H1 (cell line): Measurements from ENCODE around the gene POU2F2. TPM values are rescaled to one million over a fixed set of nuclear protein-coding genes. Genes with fewer than 3 reads are reported as not detected.
A peak's percentile ranks its signal among the peaks of the same experiment; 100 is the strongest.

Experiments
- CTCF ChIA-PET: fragments of 300-600 bp; sonication (Branson Sonifier 250); formaldehyde crosslinking; loops from one replicate; lab custom pipeline; 2021; ENCODE audit not compliant: partially characterized antibody; lab: Charles Lee
- POLR2A ChIA-PET: fragments of 300-600 bp; sonication (Branson Sonifier 250); formaldehyde crosslinking; loops from one replicate; lab custom pipeline; 2021; ENCODE audit warnings: inconsistent platforms; ENCODE audit not compliant: partially characterized antibody; lab: Charles Lee
- DNase-seq, 2 experiments: peaks; one replicate each; pipeline versions ENCODE4 v3.0.0 to v3.0.0-alpha.2; 2010 to 2022; ENCODE audit warnings: low spot score in 2 of 2, low read depth in 1 of 2, mixed read lengths in 1 of 2
- FAIRE-seq: peaks from 2 replicates; lab custom pipeline; 2011; peaks lifted over from hg19 to GRCh38; lab: Jason Lieb, UNC
- H2AFZ ChIP-seq: 2 replicates; pipeline ENCODE4 v1.8.1; 2012; ENCODE audit warnings: low read length, inconsistent platforms
- H2AK5ac ChIP-seq: 2 replicates; pipeline ENCODE4 v1.6.1; 2013; ENCODE audit warnings: low read depth, low read length
- H2BK120ac ChIP-seq: replicated peaks from 2 replicates; pipeline ENCODE3; 2013; ENCODE audit warnings: low read depth, low read length, inconsistent platforms
- H2BK12ac ChIP-seq: 2 replicates; pipeline ENCODE4 v1.6.1; 2013; ENCODE audit warnings: low read depth, low read length
- H2BK15ac ChIP-seq: 2 replicates; pipeline ENCODE4 v1.6.1; 2013; ENCODE audit warnings: low read length
- H2BK20ac ChIP-seq: 2 replicates; pipeline ENCODE4 v1.6.1; 2013; ENCODE audit warnings: low read length
- H2BK5ac ChIP-seq: 2 replicates; pipeline ENCODE4 v1.6.1; 2013; ENCODE audit warnings: low read depth, low read length
- H3K14ac ChIP-seq: 2 replicates; pipeline ENCODE4 v1.6.1; 2013; ENCODE audit warnings: inconsistent platforms; ENCODE audit not compliant: insufficient read length
- H3K18ac ChIP-seq: 2 replicates; pipeline ENCODE4 v1.6.1; 2013; ENCODE audit warnings: low read length; ENCODE audit errors: extremely low read depth
- H3K23ac ChIP-seq: 2 replicates; pipeline ENCODE4 v1.6.1; 2013; ENCODE audit warnings: inconsistent platforms; ENCODE audit not compliant: insufficient read length
- H3K23me2 ChIP-seq: 2 replicates; pipeline ENCODE4 v1.6.1; 2013; ENCODE audit warnings: low read depth, low read length
- H3K27ac ChIP-seq: 2 replicates; pipeline ENCODE4 v1.6.1; 2011; ENCODE audit warnings: low read depth, low read length, inconsistent platforms
- H3K27me3 ChIP-seq, 4 experiments: replicated peaks in 1 of 4; 1 replicate in 1 of 4; 2 replicates in 3 of 4; pipeline versions ENCODE4 v1.6.1 to v1.8.1; 2011 to 2013; ENCODE audit warnings: low read length in 3 of 4, mild to moderate bottlenecking in 3 of 4, inconsistent platforms in 2 of 4, mixed read lengths in 2 of 4, moderate library complexity in 1 of 4; ENCODE audit not compliant: control insufficient read depth in 3 of 4, insufficient read depth in 3 of 4; ENCODE audit errors: extremely low read depth in 1 of 4
- H3K36me3 ChIP-seq, 4 experiments: 2 replicates each; pipeline versions ENCODE4 v1.6.1 to v1.8.1; 2011 to 2013; ENCODE audit warnings: mild to moderate bottlenecking in 4 of 4, low read length in 3 of 4, moderate library complexity in 2 of 4, control low read depth in 1 of 4, inconsistent platforms in 1 of 4; ENCODE audit not compliant: insufficient read depth in 4 of 4, control insufficient read depth in 2 of 4
- H3K4ac ChIP-seq: replicated peaks from 2 replicates; pipeline ENCODE3; 2013; ENCODE audit warnings: low read length, low read depth, mixed read lengths, inconsistent platforms; ENCODE audit not compliant: insufficient read length
- H3K4me1 ChIP-seq, 4 experiments: replicated peaks in 1 of 4; 1 replicate in 1 of 4; 2 replicates in 3 of 4; pipeline versions ENCODE4 v1.6.1 to v1.8.1; 2011 to 2013; ENCODE audit warnings: low read length in 3 of 4, inconsistent platforms in 2 of 4, mixed read lengths in 1 of 4; ENCODE audit not compliant: insufficient read depth in 4 of 4, control insufficient read depth in 3 of 4
- H3K4me2 ChIP-seq, 2 experiments: 2 replicates each; pipeline versions ENCODE4 v1.6.1 to v1.8.1; 2011 to 2013; ENCODE audit warnings: low read depth in 2 of 2, low read length in 2 of 2, control low read depth in 1 of 2, inconsistent platforms in 1 of 2, mild to moderate bottlenecking in 1 of 2; ENCODE audit not compliant: insufficient read depth in 1 of 2
- H3K4me3 ChIP-seq, 4 experiments: fragments of 200-600, 300-600 bp in 1 of 4; sonication (generic), shearing (Covaris generic), sonication (Bioruptor Twin) in 1 of 4; 2 replicates each; pipeline versions ENCODE4 v1.5.1 to v1.8.1; 2011 to 2016; ENCODE audit warnings: low read length in 4 of 4, low read depth in 3 of 4, control low read depth in 2 of 4, inconsistent platforms in 2 of 4, mild to moderate bottlenecking in 2 of 4, mixed read lengths in 1 of 4, moderate library complexity in 1 of 4; ENCODE audit not compliant: insufficient read depth in 2 of 4; ENCODE audit errors: extremely low read depth in 1 of 4
- H3K56ac ChIP-seq: replicated peaks from 2 replicates; pipeline ENCODE3; 2013; ENCODE audit warnings: low read depth, mild to moderate bottlenecking, mixed read lengths, low read length, inconsistent platforms; ENCODE audit not compliant: insufficient read length
- H3K79me1 ChIP-seq: 2 replicates; pipeline ENCODE4 v1.6.1; 2013; ENCODE audit warnings: low read depth, low read length, control low read depth
- H3K79me2 ChIP-seq, 2 experiments: 2 replicates each; pipeline versions ENCODE4 v1.6.1 to v1.8.1; 2012 to 2013; ENCODE audit warnings: low read length in 2 of 2, mild to moderate bottlenecking in 2 of 2, inconsistent platforms in 1 of 2; ENCODE audit not compliant: insufficient read depth in 2 of 2, control insufficient read depth in 1 of 2
- H3K9ac ChIP-seq, 4 experiments: replicated peaks in 1 of 4; 1 replicate in 1 of 4; 2 replicates in 3 of 4; pipeline versions ENCODE4 v1.6.1 to v1.8.1; 2011 to 2013; ENCODE audit warnings: low read depth in 3 of 4, low read length in 3 of 4, control low read depth in 2 of 4, mild to moderate bottlenecking in 2 of 4, moderate library complexity in 2 of 4, inconsistent platforms in 1 of 4; ENCODE audit errors: extremely low read depth in 1 of 4
- H3K9me3 ChIP-seq, 2 experiments: 2 replicates each; pipeline versions ENCODE4 v1.6.1 to v1.8.1; 2012 to 2013; ENCODE audit warnings: mild to moderate bottlenecking in 2 of 2, moderate library complexity in 2 of 2, control low read depth in 1 of 2, inconsistent platforms in 1 of 2, low read depth in 1 of 2, low read length in 1 of 2, mixed read lengths in 1 of 2; ENCODE audit not compliant: insufficient read depth in 2 of 2
- H4K20me1 ChIP-seq, 2 experiments: replicated peaks in 1 of 2; 2 replicates each; pipeline versions ENCODE3 to v1.8.1; 2011 to 2013; ENCODE audit warnings: inconsistent platforms in 2 of 2, low read length in 2 of 2, mild to moderate bottlenecking in 1 of 2; ENCODE audit not compliant: insufficient read depth in 2 of 2, control insufficient read depth in 1 of 2
- H4K5ac ChIP-seq: 2 replicates; pipeline ENCODE4 v1.6.1; 2013; ENCODE audit warnings: low read length, low read depth, mixed read lengths, inconsistent platforms; ENCODE audit not compliant: insufficient read length
- H4K8ac ChIP-seq: 2 replicates; pipeline ENCODE4 v1.8.0; 2013; ENCODE audit warnings: mild to moderate bottlenecking, moderate library complexity, low read length, inconsistent platforms; ENCODE audit not compliant: insufficient read depth; ENCODE audit errors: extremely low read depth
- H4K91ac ChIP-seq: replicated peaks from 2 replicates; pipeline ENCODE3; 2013; ENCODE audit warnings: low read length, mixed read lengths, inconsistent platforms; ENCODE audit not compliant: insufficient read length
- ATF2 ChIP-seq: IDR thresholded peaks from 2 replicates; pipeline ENCODE4 v1.6.1; 2012; ENCODE audit warnings: low read length, inconsistent platforms
- ATF3 ChIP-seq: IDR thresholded peaks from 2 replicates; pipeline ENCODE4 v1.6.1; 2011; ENCODE audit warnings: low read depth, mild to moderate bottlenecking, low read length; ENCODE audit not compliant: insufficient read depth
- EP300 ChIP-seq, 2 experiments: IDR thresholded peaks; 1 replicate in 1 of 2; 2 replicates in 1 of 2; pipeline ENCODE4 v1.6.1; 2011 to 2012; ENCODE audit warnings: low read depth in 2 of 2, low read length in 2 of 2, mild to moderate bottlenecking in 2 of 2, borderline replicate concordance in 1 of 2, inconsistent platforms in 1 of 2, moderate library complexity in 1 of 2
- JUND ChIP-seq: IDR thresholded peaks from 2 replicates; pipeline ENCODE4 v1.6.1; 2011; ENCODE audit warnings: mild to moderate bottlenecking, improper control_type of control experiment, low read length
- POU5F1 ChIP-seq: IDR thresholded peaks from 2 replicates; pipeline ENCODE4 v1.6.1; 2011; ENCODE audit warnings: low read depth, mild to moderate bottlenecking, low read length, moderate library complexity
- RBBP5 ChIP-seq: IDR thresholded peaks from 2 replicates; pipeline ENCODE4 v1.7.1; 2012; ENCODE audit warnings: low read depth, mild to moderate bottlenecking, inconsistent platforms, low read length, moderate library complexity, borderline replicate concordance
- RFX5 ChIP-seq: IDR thresholded peaks from 2 replicates; pipeline ENCODE4 v1.6.1; 2011; ENCODE audit warnings: low read depth, low read length, improper control_type of control experiment, borderline replicate concordance
- SIX5 ChIP-seq: IDR thresholded peaks from 2 replicates; pipeline ENCODE4 v1.6.1; 2011; ENCODE audit warnings: mild to moderate bottlenecking, low read depth, low read length
- SRF ChIP-seq: IDR thresholded peaks from 2 replicates; pipeline ENCODE4 v1.6.1; 2011; ENCODE audit warnings: mild to moderate bottlenecking, low read depth, low read length, moderate library complexity
- ZNF274 ChIP-seq: IDR thresholded peaks from 2 replicates; pipeline ENCODE4 v1.7.0; 2012; ENCODE audit warnings: low read length, borderline replicate concordance; ENCODE audit errors: extremely low read depth
- WGBS, 2 experiments: shearing (Covaris generic) in 1 of 2; methylation state at CpG; one replicate each; pipeline versions ENCODE4 v1.1.6 to v1.1.7; 2013 to 2015; ENCODE audit warnings: low lambda C conversion rate in 2 of 2, mixed read lengths in 2 of 2, inconsistent platforms in 1 of 2, low coverage in 1 of 2, missing lambda C conversion rate in 1 of 2; ENCODE audit not compliant: insufficient replicate concordance in 2 of 2, insufficient coverage in 1 of 2, insufficient read length in 1 of 2; ENCODE audit errors: extremely low coverage in 1 of 2, missing lambda C conversion rate in 1 of 2; 5-methylcytosine and 5-hydroxymethylcytosine counted together
- polyA plus RNA-seq, 7 experiments: library from polyadenylated mRNA; depleted of rRNA in 3 of 7; stranded (reverse) in 5 of 7; unstranded in 2 of 7; fragments of >200 nt in 5 of 7; fragments of 200-250 nt in 2 of 7; gene quantifications; 1 replicate in 5 of 7; 2 replicates in 1 of 7; 4 replicates in 1 of 7; pipeline versions ENCODE4 v1.2.1 to v1.2.3, GENCODE V29; 2011 to 2013; ENCODE audit warnings: missing spikeins in 2 of 7, mixed read lengths in 2 of 7
- total RNA-seq: library from RNA; stranded (reverse); fragmentation: NEBNext Ultra II Directional; extraction: Animal tissue kit (Norgen Biotek cat#: 25700); gene quantifications from 2 replicates; pipeline ENCODE4 v1.2.1, GENCODE V29; 2021

Gene POU2F2
- total and polyA plus RNA-seq, 2 of the 8 experiments (the other 6 are each of a cell fraction or from before 2014, with no cell fraction given): 5.0 to 6.1 TPM

- 76% methylated on average over 5 of the region's 5 CpGs; no CpG with 5 or more reads in 1 of the 2 experiments for WGBS, 2 experiments
- no peak overlapping the region for H3K4ac ChIP-seq
- no peak overlapping the region; the same call in 1 of the 2 replicates for H2BK20ac ChIP-seq
- no peak overlapping the region for H3K9ac ChIP-seq
- 0 out of 2 replicates have a peak overlapping the region, but pooled peaks have one; percentile 51 for H2BK12ac ChIP-seq
- no peaks in the 10 kb centered on the region for H3K79me2 ChIP-seq
- H3K23me2 ChIP-seq: no peaks in the 10 kb centered on the region
- no peak overlapping the region for H2BK5ac ChIP-seq
- no peaks in the 10 kb centered on the region for H3K27me3 ChIP-seq
- H3K23ac ChIP-seq: no peak overlapping the region
- no peak overlapping the region for H3K4me2 ChIP-seq
- peak overlapping the region; percentile 38; the same call in 1 of the 2 replicates for H3K18ac ChIP-seq
- peaks cover 0 to 12% (median 8%) of the 10 kb centered on the region in 4 experiments; a peak in 4 of 7 replicates for H3K4me1 ChIP-seq
- no peak overlapping the region for H3K14ac ChIP-seq
- no peaks in the 10 kb centered on the region for H3K36me3 ChIP-seq
- peak overlapping the region; percentile 48; the same call in 1 of the 2 replicates for H4K8ac ChIP-seq
- H4K5ac ChIP-seq: no peak overlapping the region
- no peaks in the 10 kb centered on the region for H4K20me1 ChIP-seq
- no peak overlapping the region for H2BK120ac ChIP-seq
- FAIRE-seq: no peak
- H2BK15ac ChIP-seq: no peak overlapping the region; the same call in 1 of the 2 replicates
- POLR2A ChIA-PET: interaction anchor here (1.5 kb wide), 1 partner anchor 10 kb away, joined by 4 read pairs; no protein-coding TSS in a partner anchor
- no peak for DNase-seq
- H3K56ac ChIP-seq: no peak overlapping the region
- no peak overlapping the region for H2AK5ac ChIP-seq
- H3K79me1 ChIP-seq: no peaks in the 10 kb centered on the region
- H2AFZ ChIP-seq: no peak overlapping the region
- CTCF ChIA-PET: interaction anchor here (0.6 to 4.8 kb wide), 5 partner anchors 7 to 55 kb away, joined by 3 to 59 read pairs (median 12); no protein-coding TSS in a partner anchor
- TF ChIP-seq POU5F1: no peak
- no peak for TF ChIP-seq ATF3
- no peak for TF ChIP-seq ATF2
- no peak for TF ChIP-seq EP300 (IDR thresholded peaks at IDR 0.05; ENCODE audit: borderline replicate concordance in 1 of 2, low read depth in 2 of 2, low read length in 2 of 2)
- TF ChIP-seq RBBP5: no peak
- TF ChIP-seq ZNF274: no peak
- TF ChIP-seq RFX5: no peak
- no peak for TF ChIP-seq SIX5
- no peak for TF ChIP-seq SRF
- no peak for TF ChIP-seq JUND
- TF ChIP-seq, all 59 proteins: peak for 0
- no peak overlapping the region for H3K4me3 ChIP-seq
- no peak overlapping the region for H4K91ac ChIP-seq
- no peaks in the 10 kb centered on the region for H3K9me3 ChIP-seq
- H3K27ac ChIP-seq: no peak overlapping the region
These were observed 11.1 kb downstream of the POU2F2 start for GRCh38 chr19:42121036-42121621.
